NCI-H345 (cell line): Measurements from ENCODE around the gene PSMB5.

Experiments
- DNase-seq: peaks from one replicate; lab custom pipeline; 2025; lab: John Stamatoyannopoulos, UW

The PSMB5 gene

GRCh38 chr14:23034498-23035302 lies at the start of gene PSMB5:
TSS of gene PSMB5 (minus strand) at chr14:23034900. CDS start at chr14:23034881, 19 bp downstream.
- no peak for DNase-seq

DNA sequence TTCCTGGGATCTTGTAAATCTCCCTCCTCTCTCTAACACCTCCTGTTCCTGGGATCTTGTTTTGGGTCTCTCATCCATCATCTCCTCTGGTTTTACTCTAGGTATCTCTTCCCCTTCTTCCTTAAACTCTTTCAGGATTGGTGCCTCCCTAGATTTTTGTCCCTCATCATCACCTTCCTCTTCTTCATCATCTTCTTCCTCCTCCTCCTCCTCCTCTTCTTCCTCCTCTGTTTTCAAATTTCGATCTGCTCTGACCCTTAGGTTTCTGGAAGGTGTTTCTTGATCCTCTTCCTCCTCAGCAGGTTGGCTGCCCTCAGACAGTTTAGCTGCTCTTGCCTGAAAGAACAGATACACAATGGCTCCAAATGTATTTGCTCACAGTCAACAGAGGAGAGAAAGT lies 45.8 kb upstream of the PSMB5 start:
- no peak for DNase-seq

DNA sequence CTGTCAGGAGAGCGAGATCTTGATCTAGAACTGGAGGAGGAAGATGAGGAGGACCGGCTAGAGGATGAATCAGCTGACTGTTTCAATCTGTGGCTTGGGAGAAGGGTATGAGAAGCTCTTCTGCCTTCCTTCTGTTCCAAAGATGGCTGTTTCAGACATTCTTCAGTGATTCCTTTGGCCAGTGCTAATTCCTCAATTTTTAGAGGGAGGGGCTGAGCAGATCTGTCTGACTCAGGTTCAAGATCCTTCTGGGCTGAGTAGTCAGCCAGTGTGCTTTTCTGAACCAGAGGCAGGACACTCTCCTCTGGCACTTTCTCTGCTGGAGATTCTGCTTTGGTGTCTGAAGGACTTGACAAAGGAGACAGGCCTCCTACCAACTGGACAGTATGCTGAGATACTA lies 45.0 kb upstream of the PSMB5 start:
- DNase-seq = no peak

DNA sequence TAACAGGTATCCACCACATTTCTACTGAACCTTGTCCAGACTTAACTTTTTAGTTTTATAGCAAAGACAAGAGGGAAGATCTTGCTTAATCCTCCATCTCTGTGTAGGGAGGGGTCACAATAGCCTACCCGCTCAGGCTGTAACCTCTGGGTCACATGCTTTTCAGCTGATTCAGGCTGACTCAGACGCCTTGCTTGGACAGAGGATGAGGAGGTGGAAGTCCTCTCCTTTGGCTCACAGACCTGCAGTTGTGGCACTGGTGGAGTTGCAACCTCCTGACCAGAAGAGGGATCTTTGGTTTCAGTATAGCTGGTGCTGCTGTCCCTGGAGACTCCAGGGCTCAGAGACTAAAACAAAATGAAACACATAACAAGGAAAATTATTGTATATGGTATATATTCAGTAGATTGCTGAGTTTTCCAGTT lies 44.0 kb upstream of the PSMB5 start:
- no peak for DNase-seq

DNA sequence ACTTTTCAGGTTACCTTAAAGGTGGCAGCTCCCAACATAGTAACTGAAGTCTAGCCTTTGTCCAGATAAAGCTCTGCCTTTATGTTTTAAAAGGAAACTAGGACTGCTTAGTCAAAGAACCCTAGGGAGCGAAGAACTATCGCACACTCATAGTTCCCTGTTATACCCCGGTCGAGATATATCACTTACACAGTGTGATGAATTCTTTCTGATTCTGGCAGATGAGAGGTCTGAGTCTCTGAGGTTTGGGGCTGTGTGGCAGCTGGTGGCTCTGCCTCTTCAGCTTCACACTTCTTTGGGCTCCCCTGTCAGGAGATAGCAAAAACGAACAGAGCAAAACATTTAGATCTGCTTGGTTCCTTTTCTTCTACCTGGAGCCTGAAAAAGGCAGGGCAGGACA lies 43.3 kb upstream of the PSMB5 start:
- DNase-seq = no peak

DNA sequence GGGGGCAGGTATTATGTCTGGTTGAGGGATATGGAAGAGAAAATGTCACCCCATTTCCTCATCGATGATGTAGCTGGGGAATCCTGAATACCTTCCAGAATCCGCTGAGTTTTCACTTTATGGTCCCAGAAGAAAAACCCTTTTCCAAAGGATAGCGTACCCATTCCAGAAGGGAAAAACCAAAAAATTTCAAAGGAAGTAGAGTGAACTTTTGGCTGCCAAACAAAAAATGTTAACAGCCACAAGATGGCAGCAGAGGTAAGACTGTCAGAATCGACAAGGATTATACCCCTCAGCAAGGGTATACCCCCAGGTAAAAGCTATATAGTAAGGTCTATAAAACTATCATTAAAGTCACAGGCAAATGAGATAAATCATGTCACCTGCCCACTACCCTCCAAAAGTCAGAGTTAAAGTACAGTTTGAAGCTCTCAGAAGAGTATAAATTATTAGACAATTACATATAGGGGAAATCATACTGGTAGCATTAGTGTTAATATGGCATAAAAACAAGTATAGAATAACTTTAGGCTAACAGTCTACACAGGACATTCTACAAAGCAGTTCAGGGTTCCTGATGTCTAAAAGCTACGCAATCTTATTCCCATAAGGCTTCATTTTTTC lies 42.2 kb upstream of the PSMB5 start:
- DNase-seq = no peak

- no peak for DNase-seq
These were observed 40.2 kb upstream of the PSMB5 start for GRCh38 chr14:23074906-23075305.

GRCh38 chr14:23071921-23072539 lies 37.3 kb upstream of the PSMB5 start:
- no peak for DNase-seq

DNA sequence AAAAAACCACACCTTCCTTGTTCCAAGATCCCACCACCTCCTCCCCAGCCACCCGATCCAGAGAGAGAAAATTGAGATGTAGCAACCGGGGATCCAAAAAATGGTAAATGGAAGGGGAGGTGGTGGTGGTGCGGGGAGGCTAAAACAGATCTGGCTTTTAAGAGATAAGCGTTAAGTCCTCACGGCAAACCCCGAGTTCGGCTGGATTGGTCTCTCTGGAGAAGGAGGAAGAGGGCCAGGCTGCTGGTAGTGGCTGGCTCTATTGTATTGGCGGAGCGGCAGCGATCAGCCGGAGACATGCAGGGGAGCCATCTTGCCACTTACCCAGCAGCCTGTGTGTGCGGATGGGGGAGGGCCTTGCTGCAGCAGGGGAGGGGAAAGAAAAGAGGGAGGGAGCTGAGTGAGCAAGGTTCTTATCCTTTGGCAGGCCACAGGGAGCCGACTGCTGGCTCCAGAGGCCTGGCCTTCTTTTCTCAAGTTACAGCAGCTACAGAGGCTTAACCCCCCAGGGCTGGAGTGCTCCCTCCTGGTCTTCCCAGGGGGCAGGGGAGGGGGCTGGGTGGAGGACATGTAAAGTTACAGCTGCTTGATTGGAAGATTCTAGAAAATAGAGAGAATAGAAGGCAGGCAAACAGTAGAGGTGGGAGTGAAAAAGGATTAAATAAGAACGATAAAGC lies 36.7 kb upstream of the PSMB5 start:
- DNase-seq = no peak

DNA sequence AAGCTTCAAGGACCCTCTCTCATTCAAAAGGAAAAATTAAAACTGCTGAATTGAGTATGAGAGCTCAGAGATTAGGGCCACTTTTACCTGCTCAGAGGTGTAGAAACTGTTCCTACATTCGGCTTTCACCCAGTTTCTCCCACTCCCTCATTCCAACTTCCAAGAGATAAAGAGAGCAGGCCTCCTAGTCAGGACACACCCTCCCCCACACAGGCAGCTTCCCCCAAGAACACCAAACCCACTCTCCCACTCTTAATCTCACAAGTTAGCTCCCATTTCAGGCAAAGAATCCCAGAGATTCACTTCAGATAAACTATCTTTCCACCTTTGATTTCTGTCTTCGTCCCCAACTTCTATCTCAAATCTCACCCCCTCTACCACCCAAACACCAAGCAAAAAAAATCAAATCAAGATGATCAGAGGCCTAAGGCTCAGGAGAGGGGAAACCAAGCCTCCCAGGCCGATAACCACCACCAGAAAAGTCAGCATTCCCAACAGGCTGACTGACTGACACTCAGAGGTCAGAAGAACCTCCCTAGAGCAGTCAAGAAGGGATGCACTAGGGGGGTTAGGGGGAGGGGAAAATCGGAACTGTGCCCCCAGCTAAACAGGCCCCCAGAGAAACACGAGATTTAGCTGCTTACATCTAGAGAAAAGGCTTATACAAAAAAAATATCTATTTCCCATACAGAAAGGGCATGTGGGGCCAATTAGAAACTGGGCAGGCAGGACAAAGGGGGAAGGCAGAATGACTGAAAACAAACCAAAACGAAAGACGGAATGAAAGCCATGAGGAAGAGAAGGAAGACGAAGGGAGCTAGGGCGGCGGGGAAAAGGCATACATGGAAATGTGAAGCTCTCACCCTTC lies 35.8 kb upstream of the PSMB5 start:
- no peak for DNase-seq

DNA sequence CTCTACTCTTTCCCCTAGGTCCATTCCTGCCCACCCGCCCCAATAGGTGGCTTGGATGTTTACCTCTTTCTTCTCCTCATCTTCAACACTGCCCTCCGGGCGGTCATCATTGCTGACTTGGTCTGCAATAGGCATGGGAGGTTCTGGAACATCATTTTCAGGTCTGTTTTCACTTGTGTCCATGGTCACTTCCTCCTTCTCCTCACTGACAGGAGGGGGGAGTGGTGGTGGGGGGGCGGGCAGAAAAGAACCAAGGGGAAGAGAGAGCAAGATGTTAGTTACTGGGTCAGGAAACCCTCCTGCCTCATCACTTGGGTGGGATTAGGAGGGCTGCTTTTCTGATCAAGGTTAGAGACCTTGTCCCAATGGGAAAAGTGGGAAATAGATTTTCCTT lies 34.7 kb upstream of the PSMB5 start:
- no peak for DNase-seq

DNA sequence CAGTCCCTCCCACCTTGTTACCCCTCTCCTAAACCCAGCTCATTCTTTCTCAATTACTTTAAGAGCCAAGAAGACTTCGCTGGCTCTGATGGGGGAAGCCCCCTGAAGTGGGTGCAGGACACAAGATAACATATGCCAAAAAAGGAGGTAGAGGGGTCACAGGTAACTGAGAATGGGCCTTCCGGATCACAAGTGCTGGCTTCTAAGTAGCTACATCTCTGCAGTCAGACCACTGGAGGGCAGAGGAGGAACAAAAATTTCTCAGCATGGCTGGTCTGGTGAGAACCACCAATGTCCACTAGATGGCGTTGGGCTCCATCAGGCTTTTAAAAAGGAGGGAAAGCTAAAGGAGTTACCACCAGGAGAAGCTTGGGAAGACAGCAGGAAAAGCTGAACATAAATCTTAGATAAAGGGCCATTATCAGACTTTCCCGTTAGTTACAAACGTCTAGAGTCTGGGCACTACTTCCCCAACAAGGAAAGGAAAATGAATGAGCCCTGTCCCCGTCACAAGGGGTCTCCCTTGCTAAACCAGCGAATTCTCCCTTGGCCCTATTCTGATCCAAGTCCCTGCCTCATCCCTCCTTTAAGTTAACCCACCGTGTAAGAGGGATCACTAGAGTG lies 34.2 kb upstream of the PSMB5 start:
- no peak for DNase-seq

GRCh38 chr14:23067847-23068788 lies 33.4 kb upstream of the PSMB5 start:
- no peak for DNase-seq

- DNase-seq = no peak
These were observed 32.4 kb upstream of the PSMB5 start for GRCh38 chr14:23066855-23067744.

GRCh38 chr14:23066368-23066767 lies 31.7 kb upstream of the PSMB5 start:
- no peak for DNase-seq

- no peak for DNase-seq
These were observed 28.9 kb upstream of the PSMB5 start for GRCh38 chr14:23063601-23064000.

DNA sequence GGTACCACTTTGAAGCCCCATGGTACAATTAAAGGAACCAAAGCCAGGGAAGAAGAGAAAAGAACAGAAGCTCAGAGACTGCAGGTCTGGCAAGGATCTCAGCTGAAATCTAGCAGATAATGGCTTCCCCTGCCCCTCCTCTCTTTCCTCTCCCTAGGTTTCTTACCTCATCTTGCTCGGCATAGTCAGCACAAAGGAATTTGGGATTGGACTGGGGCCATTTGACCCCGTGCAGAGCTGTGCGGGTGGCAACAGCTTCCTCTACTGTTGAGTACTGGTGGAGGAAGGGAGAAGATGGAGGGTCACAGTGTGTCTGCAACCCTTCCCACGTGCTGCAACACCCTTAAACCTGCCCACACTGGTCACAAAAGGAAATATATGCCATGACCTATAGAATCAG lies 27.3 kb upstream of the PSMB5 start:
- DNase-seq = no peak

GRCh38 chr14:23060536-23061260 lies 26.0 kb upstream of the PSMB5 start:
- no peak for DNase-seq
